ENCODE measurements around the gene ARHGAP8.

The ARHGAP8 gene

DNA sequence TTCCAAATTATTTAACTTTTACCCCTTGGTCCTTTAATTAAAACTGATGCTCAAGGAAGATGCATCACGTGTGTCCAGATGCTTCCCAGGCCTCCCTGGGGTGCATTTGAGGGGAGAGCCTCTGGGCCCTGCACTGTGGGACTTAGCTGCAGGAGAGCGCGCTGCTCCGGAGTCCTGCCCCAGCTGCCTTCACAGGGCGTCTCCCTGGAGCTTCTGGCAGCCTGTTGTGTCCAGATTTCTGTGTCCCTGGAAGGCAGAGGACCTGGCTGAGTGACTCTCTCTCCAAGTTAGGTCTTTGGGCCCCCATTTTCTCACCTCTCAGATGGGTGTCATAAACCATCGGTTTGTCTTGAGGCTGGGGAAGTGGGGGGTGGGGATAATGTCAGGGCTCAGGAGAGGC, 3.0 kb downstream of the ARHGAP8 start:
- TF ChIP-seq, protein P1, sequence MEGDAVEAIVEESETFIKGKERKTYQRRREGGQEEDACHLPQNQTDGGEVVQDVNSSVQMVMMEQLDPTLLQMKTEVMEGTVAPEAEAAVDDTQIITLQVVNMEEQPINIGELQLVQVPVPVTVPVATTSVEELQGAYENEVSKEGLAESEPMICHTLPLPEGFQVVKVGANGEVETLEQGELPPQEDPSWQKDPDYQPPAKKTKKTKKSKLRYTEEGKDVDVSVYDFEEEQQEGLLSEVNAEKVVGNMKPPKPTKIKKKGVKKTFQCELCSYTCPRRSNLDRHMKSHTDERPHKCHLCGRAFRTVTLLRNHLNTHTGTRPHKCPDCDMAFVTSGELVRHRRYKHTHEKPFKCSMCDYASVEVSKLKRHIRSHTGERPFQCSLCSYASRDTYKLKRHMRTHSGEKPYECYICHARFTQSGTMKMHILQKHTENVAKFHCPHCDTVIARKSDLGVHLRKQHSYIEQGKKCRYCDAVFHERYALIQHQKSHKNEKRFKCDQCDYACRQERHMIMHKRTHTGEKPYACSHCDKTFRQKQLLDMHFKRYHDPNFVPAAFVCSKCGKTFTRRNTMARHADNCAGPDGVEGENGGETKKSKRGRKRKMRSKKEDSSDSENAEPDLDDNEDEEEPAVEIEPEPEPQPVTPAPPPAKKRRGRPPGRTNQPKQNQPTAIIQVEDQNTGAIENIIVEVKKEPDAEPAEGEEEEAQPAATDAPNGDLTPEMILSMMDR (IDR thresholded peaks at IDR 0.05; ENCODE audit: borderline replicate concordance, control extremely low read depth, extremely low read depth, insufficient read depth, missing control alignments) = no peak
- no peak for DNase-seq (ENCODE audit: low spot score)
- in situ Hi-C loops (cut with MboI; ENCODE audit: low sequenced_read_pairs, unreplicated experiment) = no loop called here

DNA sequence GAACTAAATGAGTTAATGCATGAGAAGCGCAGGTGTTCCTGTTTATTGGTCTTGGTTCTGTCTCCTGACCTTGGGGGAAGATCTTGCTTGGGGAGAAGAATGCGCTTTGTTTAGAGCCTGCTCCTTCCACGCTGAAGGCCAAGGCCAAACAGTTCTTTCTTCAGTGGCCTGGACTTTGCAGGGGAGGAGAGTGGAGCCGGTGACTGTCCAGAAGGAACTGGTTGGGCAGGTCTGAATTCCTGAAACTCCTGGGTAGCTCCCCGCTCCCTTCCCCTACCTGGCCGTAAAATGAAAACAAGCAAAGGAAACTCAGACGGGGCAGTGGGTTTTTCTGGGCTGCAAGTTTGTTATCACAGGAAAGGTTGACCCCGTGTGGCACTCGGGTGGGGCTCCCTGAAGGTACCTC, 3.6 kb downstream of the ARHGAP8 start:
- no peak for DNase-seq (ENCODE audit: low spot score)
- in situ Hi-C loops (cut with MboI; ENCODE audit: low sequenced_read_pairs, unreplicated experiment) = no loop called here
- TF ChIP-seq, protein P1 (IDR thresholded peaks at IDR 0.05; ENCODE audit: borderline replicate concordance, control extremely low read depth, extremely low read depth, insufficient read depth, missing control alignments) = no peak

DNA sequence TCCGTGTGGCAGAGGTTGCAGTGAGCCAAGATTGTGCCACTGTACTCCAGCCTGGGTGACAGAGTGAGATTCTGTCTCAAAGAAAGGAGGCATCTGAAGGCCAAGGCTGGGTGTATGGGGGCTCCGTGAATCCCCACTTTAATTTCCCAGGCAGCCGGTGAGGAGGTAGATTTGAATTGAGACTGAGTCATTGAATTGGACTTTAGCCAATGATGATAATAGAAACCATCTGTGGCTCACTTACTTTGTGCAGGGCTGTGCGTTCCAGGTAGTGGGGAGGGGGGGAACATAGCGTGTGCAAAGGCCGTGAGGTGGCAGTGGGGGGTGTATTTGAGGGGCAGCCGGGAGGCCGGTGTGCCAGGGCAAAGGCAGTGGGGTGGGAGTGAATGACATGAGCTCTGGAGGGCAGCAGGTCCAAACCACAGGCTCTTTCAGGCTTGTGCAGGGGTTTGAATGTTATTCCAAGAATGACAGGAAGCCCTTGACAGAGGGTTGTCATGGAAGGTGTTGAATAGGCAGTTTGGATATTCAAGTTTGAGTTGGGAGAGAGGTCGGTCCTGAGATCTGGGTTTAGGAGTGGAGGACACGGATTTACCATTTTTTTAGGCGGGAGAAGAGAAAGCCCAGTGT, 6.1 kb downstream of the ARHGAP8 start:
- in situ Hi-C loops (cut with MboI; ENCODE audit: low sequenced_read_pairs, unreplicated experiment) = no loop called here
- no peak for DNase-seq (ENCODE audit: low spot score)
- TF ChIP-seq, protein P1 (IDR thresholded peaks at IDR 0.05; ENCODE audit: borderline replicate concordance, control extremely low read depth, extremely low read depth, insufficient read depth, missing control alignments) = no peak

DNA sequence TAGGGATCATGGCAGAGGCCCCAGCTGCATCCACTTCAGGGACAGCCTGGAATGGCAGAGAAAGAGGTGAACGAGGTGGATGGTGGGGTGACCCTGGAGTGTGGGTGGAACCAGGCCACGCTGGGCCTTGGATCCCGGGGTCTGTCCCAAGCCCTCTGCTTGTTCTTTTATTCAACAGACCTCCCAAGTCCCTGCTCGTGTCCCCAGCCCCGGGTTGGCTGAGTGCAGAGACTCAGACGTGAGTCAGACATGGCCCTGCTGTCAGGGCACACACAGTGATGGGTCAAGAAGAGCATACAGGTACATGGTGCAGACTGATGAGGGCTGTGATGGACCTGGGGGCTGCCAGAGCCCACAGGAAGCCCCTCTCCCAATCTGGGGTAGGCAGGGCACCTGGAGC, 6.6 kb downstream of the ARHGAP8 start:
- in situ Hi-C loops (cut with MboI; ENCODE audit: low sequenced_read_pairs, unreplicated experiment) = no loop called here
- TF ChIP-seq, protein P1 (IDR thresholded peaks at IDR 0.05; ENCODE audit: borderline replicate concordance, control extremely low read depth, extremely low read depth, insufficient read depth, missing control alignments) = no peak
- DNase-seq (ENCODE audit: low spot score) = no peak

DNA sequence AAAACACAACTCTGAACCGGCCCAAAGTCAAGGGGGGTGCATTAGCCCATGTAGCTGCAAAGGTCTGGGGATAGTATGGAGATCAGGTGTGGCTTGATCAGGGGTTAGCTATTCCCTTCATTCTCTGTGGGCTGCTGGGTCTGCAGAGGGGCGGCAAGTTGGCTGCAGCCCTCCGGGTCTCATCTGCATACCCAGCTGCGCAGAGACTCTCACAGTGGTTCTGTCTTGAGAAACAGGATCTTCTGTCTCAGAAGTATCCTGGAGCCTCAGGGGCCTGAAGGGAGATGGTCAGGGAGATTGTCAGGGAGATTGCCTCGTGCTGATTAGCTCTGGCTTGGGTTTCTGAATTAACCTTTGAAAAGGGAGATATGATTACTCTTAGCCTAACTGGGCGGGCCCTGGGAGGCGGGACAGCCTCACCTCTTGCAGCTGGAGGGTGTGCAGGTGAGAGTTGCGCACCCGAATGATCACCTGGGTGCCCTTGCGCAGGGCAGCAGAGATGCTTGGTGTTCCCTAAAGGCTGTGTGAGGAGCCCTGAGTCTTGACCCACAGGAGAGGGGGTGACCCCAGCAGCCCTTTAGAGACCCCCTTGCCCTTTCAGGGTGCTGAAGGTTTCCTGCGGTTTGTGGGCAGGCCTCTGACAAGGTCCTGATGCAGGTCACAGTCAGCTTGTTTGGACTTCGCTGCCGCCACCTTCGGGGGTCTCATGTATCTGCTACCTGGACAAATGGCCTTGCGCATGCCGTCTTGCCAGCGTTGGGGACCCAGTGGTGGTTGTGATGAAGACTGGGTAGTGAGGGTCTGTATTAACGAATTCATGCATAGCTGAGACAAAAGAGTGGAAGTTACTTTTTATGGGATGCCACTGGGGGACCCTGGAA, 7.3 kb downstream of the ARHGAP8 start:
- in situ Hi-C loops (cut with MboI; ENCODE audit: low sequenced_read_pairs, unreplicated experiment) = no loop called here

GRCh38 chr22:44760476-44760875, 8.1 kb downstream of the ARHGAP8 start:
- in situ Hi-C loops (cut with MboI; ENCODE audit: low sequenced_read_pairs, unreplicated experiment) = no loop called here
- TF ChIP-seq, protein P1 (IDR thresholded peaks at IDR 0.05; ENCODE audit: borderline replicate concordance, control extremely low read depth, extremely low read depth, insufficient read depth, missing control alignments) = no peak
- no peak for DNase-seq (ENCODE audit: low spot score)

More for the DNA sequence above, 7.3 kb downstream of the ARHGAP8 start:
- no peak for DNase-seq (ENCODE audit: low spot score)
- TF ChIP-seq, protein P1 (IDR thresholded peaks at IDR 0.05; ENCODE audit: borderline replicate concordance, control extremely low read depth, extremely low read depth, insufficient read depth, missing control alignments) = no peak
